IMR-90 (cell line): Measurements from ENCODE around the gene SYTL2. TPM values are rescaled to one million over a fixed set of nuclear protein-coding genes. Genes with fewer than 3 reads are reported as not detected.
A peak's percentile ranks its signal among the peaks of the same experiment; 100 is the strongest.

Experiments used
- ATAC-seq: fragments of 200-7000 bp; cut with Tn5 transposase; 2 replicates; pipeline ENCODE4 v1.9.1; 2020; ENCODE audit warnings: low read depth, mild to moderate bottlenecking, moderate library complexity
- BruUV-seq: library from RNA; stranded (reverse); fragments of 400-500 nt; replicated peaks from 2 replicates; lab custom pipeline; 2021; lab: Mats Ljungman, UMichigan
- CTCF ChIA-PET: fragments of 300-600 bp; formaldehyde crosslinking; extraction: SDS; loops from one replicate; lab custom pipeline; 2021; ENCODE audit warnings: antibody characterized with exemption; lab: Yijun Ruan, JAX
- POLR2A ChIA-PET: fragments of 300-600 bp; sonication (Branson Sonifier 250); formaldehyde crosslinking; loops from one replicate; lab custom pipeline; 2022; ENCODE audit warnings: antibody characterized with exemption; ENCODE audit not compliant: unreplicated experiment; lab: Charles Lee
- DNase-seq: peaks from one replicate; pipeline ENCODE4 v3.0.0; 2013
- H2AFZ ChIP-seq: replicated peaks from 2 replicates; pipeline ENCODE3; 2013; ENCODE audit warnings: low read length, mild to moderate bottlenecking; ENCODE audit not compliant: poor library complexity
- H2AK5ac ChIP-seq: 2 replicates; pipeline ENCODE4 v1.6.1; 2013; ENCODE audit warnings: low read depth, low read length, inconsistent platforms
- H2AK9ac ChIP-seq: replicated peaks from 2 replicates; pipeline ENCODE3; 2013; ENCODE audit warnings: mild to moderate bottlenecking, low read depth, low read length, moderate library complexity; ENCODE audit not compliant: poor library complexity
- H2BK120ac ChIP-seq: 2 replicates; pipeline ENCODE4 v1.6.1; 2013; ENCODE audit warnings: low read depth, low read length, inconsistent platforms
- H2BK15ac ChIP-seq: 3 replicates; pipeline ENCODE4 v1.6.1; 2013; ENCODE audit warnings: low read depth, low read length, inconsistent platforms
- H2BK20ac ChIP-seq: 2 replicates; pipeline ENCODE4 v1.6.1; 2013; ENCODE audit warnings: low read depth, mild to moderate bottlenecking, inconsistent platforms, low read length, moderate library complexity
- H2BK5ac ChIP-seq: 2 replicates; pipeline ENCODE4 v1.6.1; 2013; ENCODE audit warnings: mild to moderate bottlenecking, low read depth, low read length, inconsistent platforms; ENCODE audit not compliant: poor library complexity, severe bottlenecking
- H3K14ac ChIP-seq: replicated peaks from 2 replicates; pipeline ENCODE4 v1.6.1; 2013; ENCODE audit warnings: low read depth, low read length, inconsistent platforms
- H3K18ac ChIP-seq: 2 replicates; pipeline ENCODE4 v1.6.1; 2013; ENCODE audit warnings: low read depth, low read length, control low read depth
- H3K23ac ChIP-seq: 2 replicates; pipeline ENCODE4 v1.6.1; 2013; ENCODE audit warnings: low read depth, low read length, inconsistent platforms
- H3K27ac ChIP-seq: 2 replicates; pipeline ENCODE4 v1.5.1; 2013; ENCODE audit warnings: mild to moderate bottlenecking, control low read depth, low read length; ENCODE audit not compliant: insufficient read depth
- H3K27me3 ChIP-seq: 2 replicates; pipeline ENCODE4 v1.6.1; 2013; ENCODE audit warnings: low read length; ENCODE audit not compliant: control insufficient read depth, insufficient read depth
- H3K36me3 ChIP-seq: 2 replicates; pipeline ENCODE4 v1.6.1; 2013; ENCODE audit warnings: low read length, mixed read lengths; ENCODE audit not compliant: control insufficient read depth, insufficient read depth
- H3K4ac ChIP-seq: 2 replicates; pipeline ENCODE4 v1.6.1; 2013; ENCODE audit warnings: low read depth, low read length, inconsistent platforms
- H3K4me1 ChIP-seq: 2 replicates; pipeline ENCODE4 v1.6.1; 2013; ENCODE audit warnings: low read length, mixed read lengths; ENCODE audit not compliant: control insufficient read depth, insufficient read depth
- H3K4me2 ChIP-seq: 2 replicates; pipeline ENCODE4 v1.6.1; 2013; ENCODE audit warnings: low read depth, mild to moderate bottlenecking, control low read depth, low read length, moderate library complexity
- H3K4me3 ChIP-seq: 2 replicates; pipeline ENCODE4 v1.5.1; 2013; ENCODE audit warnings: low read depth, mild to moderate bottlenecking, control low read depth, low read length, moderate library complexity; ENCODE audit not compliant: insufficient read depth
- H3K56ac ChIP-seq: 2 replicates; pipeline ENCODE4 v1.6.1; 2013; ENCODE audit warnings: low read length, inconsistent platforms; ENCODE audit not compliant: insufficient read depth; ENCODE audit errors: extremely low read depth
- H3K79me1 ChIP-seq, 2 experiments: 2 replicates each; pipeline ENCODE4 v1.6.1; 2013; ENCODE audit warnings: low read length in 2 of 2, inconsistent platforms in 1 of 2, low read depth in 1 of 2
- H3K9ac ChIP-seq: 2 replicates; pipeline ENCODE4 v1.6.1; 2013; ENCODE audit warnings: low read depth, low read length, control low read depth
- H3K9me1 ChIP-seq: 2 replicates; pipeline ENCODE4 v1.6.1; 2013; ENCODE audit warnings: low read length, inconsistent platforms; ENCODE audit not compliant: insufficient read depth
- H3K9me3 ChIP-seq: 2 replicates; pipeline ENCODE4 v1.6.1; 2013; ENCODE audit warnings: low read length; ENCODE audit not compliant: control insufficient read depth, insufficient read depth
- H4K20me1 ChIP-seq: 2 replicates; pipeline ENCODE4 v1.6.1; 2013; ENCODE audit warnings: low read length, inconsistent platforms; ENCODE audit not compliant: insufficient read depth
- H4K5ac ChIP-seq: 2 replicates; pipeline ENCODE4 v1.6.1; 2013; ENCODE audit warnings: mild to moderate bottlenecking, low read depth, low read length, control low read depth
- H4K8ac ChIP-seq, 2 experiments: 2 replicates each; pipeline ENCODE4 v1.6.1; 2013; ENCODE audit warnings: low read depth in 2 of 2, low read length in 2 of 2, control low read depth in 1 of 2, inconsistent platforms in 1 of 2
- H4K91ac ChIP-seq: 2 replicates; pipeline ENCODE4 v1.6.1; 2013; ENCODE audit warnings: low read depth, low read length, inconsistent platforms; ENCODE audit not compliant: insufficient read depth
- CEBPB ChIP-seq: IDR thresholded peaks from 2 replicates; pipeline ENCODE4 v1.6.1; 2012; ENCODE audit warnings: low read depth, low read length, improper control_type of control experiment
- CHD1 ChIP-seq: IDR thresholded peaks from 2 replicates; pipeline ENCODE4 v1.6.1; 2012; ENCODE audit warnings: low read depth, low read length, improper control_type of control experiment
- CTCF ChIP-seq: conservative IDR thresholded peaks from 2 replicates; pipeline ENCODE4 v1.5.1; 2012; ENCODE audit warnings: mild to moderate bottlenecking, low read depth, low read length, improper control_type of control experiment
- ELK1 ChIP-seq: fragments of 150-350 bp; IDR thresholded peaks from 2 replicates; pipeline ENCODE4 v1.6.1; 2016; ENCODE audit warnings: low read depth, mild to moderate bottlenecking, low read length, moderate library complexity, borderline replicate concordance
- FOS ChIP-seq: fragments of 150-350 bp; IDR thresholded peaks from 2 replicates; pipeline ENCODE4 v1.6.1; 2016; ENCODE audit warnings: low read depth, low read length
- MAFK ChIP-seq: IDR thresholded peaks from 2 replicates; pipeline ENCODE4 v1.6.1; 2012; ENCODE audit warnings: low read depth, low read length, improper control_type of control experiment
- MAZ ChIP-seq: IDR thresholded peaks from 2 replicates; pipeline ENCODE4 v1.6.1; 2012; ENCODE audit warnings: low read depth, mild to moderate bottlenecking, low read length, improper control_type of control experiment, moderate library complexity, borderline replicate concordance
- NFE2L2 ChIP-seq: fragments of 150-350 bp; IDR thresholded peaks from 2 replicates; pipeline ENCODE4 v1.6.1; 2016; ENCODE audit warnings: low read depth, mild to moderate bottlenecking, low read length
- POLR2A ChIP-seq: IDR thresholded peaks from 2 replicates; pipeline ENCODE4 v1.6.1; 2012; ENCODE audit warnings: mild to moderate bottlenecking, low read depth, low read length
- RCOR1 ChIP-seq: IDR thresholded peaks from 2 replicates; pipeline ENCODE4 v1.6.1; 2012; ENCODE audit warnings: mild to moderate bottlenecking, low read length, improper control_type of control experiment; ENCODE audit not compliant: insufficient replicate concordance
- RFX5 ChIP-seq: IDR thresholded peaks from 2 replicates; pipeline ENCODE4 v1.8.0; 2012; ENCODE audit warnings: low read depth, mild to moderate bottlenecking, low read length, moderate library complexity
- USF2 ChIP-seq: fragments of 150-350 bp; IDR thresholded peaks from 2 replicates; pipeline ENCODE4 v1.6.1; 2017; ENCODE audit warnings: mild to moderate bottlenecking, antibody characterized with exemption, low read length, low read depth
- WGBS, 2 experiments: methylation state at CpG; one replicate each; pipeline versions ENCODE4 v1.1.5 to v1.1.7; 2013; ENCODE audit warnings: missing lambda C conversion rate in 2 of 2; ENCODE audit not compliant: insufficient read length in 1 of 2; ENCODE audit errors: extremely low coverage in 2 of 2; 5-methylcytosine and 5-hydroxymethylcytosine counted together
- dilution Hi-C: fragments of 300-500 bp; cut with HindIII; formaldehyde crosslinking; loops from one replicate; pipeline ENCODE4 v1.14.3; 2018; ENCODE audit warnings: low sequenced_read_pairs; ENCODE audit not compliant: unreplicated experiment
- in situ Hi-C: fragments of 300-500 bp; cut with MboI; formaldehyde crosslinking; loops from 3 replicates; pipeline ENCODE4 v1.14.3; 2019; ENCODE audit warnings: low sequenced_read_pairs, inconsistent platforms, mixed read lengths
- intact Hi-C: fragments of 100-400 bp; cut with micrococcal nuclease; formaldehyde crosslinking; loops from 2 replicates; pipeline ENCODE4 v1.10.0; 2022
- polyA plus RNA-seq, 3 experiments: library from polyadenylated mRNA; depleted of rRNA; stranded (reverse); fragments of >200 nt; gene quantifications; 2 replicates each; pipeline ENCODE4 v1.2.3, GENCODE V29; 2012; ENCODE audit warnings: low replicate concordance in 1 of 3
- total RNA-seq: library from RNA; depleted of rRNA; stranded (reverse); fragments of >200 nt; gene quantifications from 2 replicates; pipeline ENCODE4 v1.2.3, GENCODE V29; 2012

SYTL2 gene
- total and polyA plus RNA-seq, 2 of the 4 experiments (the other 2 are of a cell fraction) = 45.2 to 70.0 TPM

- H3K4ac ChIP-seq = no peak overlapping the region
- BruUV-seq = no TSS peak
- dilution Hi-C loops (no loop called here), intact Hi-C loops (no loop called here), in situ Hi-C loops (no loop called here)
- peak overlapping the region; percentile 74 for H3K18ac ChIP-seq
- H3K9me1 ChIP-seq = no peaks in the 10 kb centered on the region
- H2BK5ac ChIP-seq = no peak overlapping the region
- peaks cover 18 to 21% of the 10 kb centered on the region in 2 experiments for H3K79me1 ChIP-seq
- ChIA-PET POLR2A (no interaction called here), CTCF (no interaction called here)
- H3K14ac ChIP-seq = no peak overlapping the region
- no peak overlapping the region for H3K23ac ChIP-seq
- H4K91ac ChIP-seq = no peak overlapping the region
- H3K4me2 ChIP-seq = peak overlapping the region; percentile 25
- no peak overlapping the region for H2BK15ac ChIP-seq
- peak overlapping the region; percentile 72 for H4K5ac ChIP-seq
- H4K8ac ChIP-seq = peak overlapping the region in 1 of 2 experiments; percentile 7; a peak in 2 of 4 replicates
- H2AK5ac ChIP-seq = no peak overlapping the region
- peak; percentile 44 for DNase-seq
- peaks cover 3% of the 10 kb centered on the region; the same call in 1 of the 2 replicates for H3K36me3 ChIP-seq
- no peaks in the 10 kb centered on the region for H3K27me3 ChIP-seq
- ATAC-seq = peak; percentile 61
- peaks cover 10% of the 10 kb centered on the region for H3K4me1 ChIP-seq
- H3K4me3 ChIP-seq = no peak overlapping the region
- H2AK9ac ChIP-seq = no peak overlapping the region
- no CpG with 5 or more reads among the region's 2 CpGs for WGBS, 2 experiments
- H3K27ac ChIP-seq = peak overlapping the region; percentile 41; the same call in 1 of the 2 replicates
- H2BK120ac ChIP-seq = no peak overlapping the region
- H3K9me3 ChIP-seq = peaks cover 8% of the 10 kb centered on the region; the same call in 1 of the 2 replicates
- H2BK20ac ChIP-seq = no peak overlapping the region
- H4K20me1 ChIP-seq = no peaks in the 10 kb centered on the region
- TF ChIP-seq USF2 (no peak), CHD1 (no peak), NFE2L2 (no peak), MAFK (no peak), FOS (no peak), RCOR1 (no peak), CEBPB (no peak), CTCF (no peak), MAZ (no peak), RFX5 (no peak), POLR2A (no peak), ELK1 (no peak)
- H2AFZ ChIP-seq = no peak overlapping the region
- no peak overlapping the region for H3K56ac ChIP-seq
- no peak overlapping the region for H3K9ac ChIP-seq
Observed at GRCh38 chr11:85766721-85767161, 44.2 kb downstream of the SYTL2 start.
